K562 (cell line): ENCODE data around the gene TGFB2. TPM values are rescaled to one million over a fixed set of nuclear protein-coding genes. Genes with fewer than 3 reads are reported as not detected.
A peak's percentile ranks its signal among the peaks of the same experiment; 100 is the strongest.

Source experiments
- ATF1 ChIP-seq, 2 experiments: fragments of 450-650 bp in 1 of 2; IDR thresholded peaks; 2 replicates each; pipeline ENCODE4 v1.6.1; 2016; ENCODE audit warnings: missing compliant biosample characterization in 1 of 2, missing genetic modification characterization in 1 of 2
- ESRRA ChIP-seq: fragments of 450-650 bp; IDR thresholded peaks from 2 replicates; pipeline ENCODE4 v1.6.1; 2014; ENCODE audit warnings: low read depth, mild to moderate bottlenecking, moderate library complexity, borderline replicate concordance
- GMEB1 ChIP-seq: fragments of 250-450 bp; sonication (Bioruptor Pico); IDR thresholded peaks from 2 replicates; pipeline ENCODE4 v1.4.0; 2020; ENCODE audit warnings: mild to moderate bottlenecking
- KAT8 ChIP-seq: fragments of 450-650 bp; IDR thresholded peaks from 2 replicates; pipeline ENCODE4 v1.6.1; 2016; ENCODE audit warnings: low read depth, mild to moderate bottlenecking
- KLF16 ChIP-seq: IDR thresholded peaks from 2 replicates; pipeline ENCODE4 v1.6.1; 2016; ENCODE audit warnings: antibody characterized with exemption
- NEUROD1 ChIP-seq: fragments of 150-350 bp; IDR thresholded peaks from 2 replicates; pipeline ENCODE4 v1.6.1; 2014; ENCODE audit warnings: borderline replicate concordance, low read length, low read depth; ENCODE audit not compliant: partially characterized antibody
- NFE2L1 ChIP-seq: fragments of 450-650 bp; IDR thresholded peaks from 2 replicates; pipeline ENCODE4 v1.6.1; 2016; ENCODE audit warnings: missing genetic modification characterization, low read depth, mild to moderate bottlenecking, missing compliant biosample characterization, moderate library complexity, borderline replicate concordance
- SLC30A9 ChIP-seq: fragments of 250-450 bp; sonication (Bioruptor Pico); IDR thresholded peaks from 2 replicates; pipeline ENCODE4 v1.8.0; 2022; ENCODE audit warnings: mild to moderate bottlenecking, moderate library complexity
- STAT6 ChIP-seq: sonication (generic); formaldehyde crosslinking; IDR thresholded peaks from 2 replicates; pipeline ENCODE4 v1.8.1; 2023; ENCODE audit warnings: mild to moderate bottlenecking, missing genetic modification reagents
- TAF1 ChIP-seq: IDR thresholded peaks from 2 replicates; pipeline ENCODE4 v1.6.1; 2011; ENCODE audit warnings: mild to moderate bottlenecking, low read length, moderate library complexity; ENCODE audit not compliant: insufficient read depth, control insufficient read depth, severe bottlenecking; ENCODE audit errors: extremely low read depth
- TCF3 ChIP-seq: sonication (generic); formaldehyde crosslinking; IDR thresholded peaks from 2 replicates; pipeline ENCODE4 v1.4.0; 2020; ENCODE audit warnings: mild to moderate bottlenecking, missing genetic modification reagents
- VEZF1 ChIP-seq: fragments of 200-800 bp; sonication (Bioruptor generic); IDR thresholded peaks from 2 replicates; pipeline ENCODE4 v1.6.1; 2017; ENCODE audit warnings: missing genetic modification characterization, missing compliant biosample characterization
- ZNF518B ChIP-seq: fragments of 250-450 bp; sonication (Bioruptor Pico); IDR thresholded peaks from 2 replicates; pipeline ENCODE4 v1.5.0; 2021; ENCODE audit warnings: mild to moderate bottlenecking, moderate library complexity
- ZNF639 ChIP-seq, 2 experiments: fragments of 200-800 bp in 1 of 2; sonication (Bioruptor generic) in 1 of 2; sonication (generic) in 1 of 2; formaldehyde crosslinking in 1 of 2; IDR thresholded peaks in 1 of 2; conservative IDR thresholded peaks in 1 of 2; 2 replicates each; pipeline versions ENCODE4 v1.5.0 to v1.6.1; 2016 to 2020; ENCODE audit warnings: missing compliant biosample characterization in 1 of 2, missing genetic modification characterization in 1 of 2, missing genetic modification reagents in 1 of 2
- polyA plus RNA-seq, 8 experiments: library from polyadenylated mRNA; depleted of rRNA in 4 of 8; stranded (reverse) in 5 of 8; unstranded in 3 of 8; fragments of >200 nt; fragmentation: Nextera tagmentation in 2 of 8; fragmentation: Illumina TruSeq in 1 of 8; extraction: Ambion mirVana in 2 of 8; extraction: Trizol in 1 of 8; gene quantifications; 2 replicates each; pipeline versions ENCODE4 v1.2.1 to v1.2.3, GENCODE V29; 2011 to 2014; ENCODE audit warnings: inconsistent platforms in 1 of 8, missing spikeins in 1 of 8
- total RNA-seq, 7 experiments: library from RNA; depleted of rRNA in 6 of 7; stranded (reverse); fragments of >200 nt in 6 of 7; fragmentation: Illumina TruSeq in 2 of 7; extraction: Trizol in 2 of 7; gene quantifications; 2 replicates each; pipeline versions ENCODE4 v1.2.1 to v1.2.3, GENCODE V29; 2011 to 2021; ENCODE audit warnings: low replicate concordance in 1 of 7

TGFB2 gene
- total and polyA plus RNA-seq, 9 of the 15 experiments (the other 6 are each of a cell fraction or from before 2014, with no cell fraction given), result 0.03 to 0.41 (median 0.11) TPM; not detected in 3

- TF ChIP-seq STAT6 (no peak), GMEB1 (no peak), KLF16 (peak; percentile 49; the same call in 1 of the 2 replicates), NEUROD1 (no peak), TAF1 (no peak), ATF1 (CRISPR knock-in tag; IDR thresholded peaks at IDR 0.05) (no peak), ATF1 (tag; IDR thresholded peaks at IDR 0.05) (0 out of 2 replicates have a peak, but pooled peaks have one; percentile 36), NFE2L1 (tag) (no peak), KAT8 (no peak), ESRRA (no peak), SLC30A9 (no peak), VEZF1 (CRISPR knock-in tag) (peak; percentile 43; the same call in 1 of the 2 replicates), TCF3 (CRISPR knock-in tag) (no peak), ZNF639 (CRISPR knock-in tag; conservative IDR thresholded peaks at IDR 0.05 in 1 of 2, IDR thresholded peaks at IDR 0.05 in 1 of 2) (no peak), ZNF518B (no peak)
Observed at GRCh38 chr1:218344814-218345672, at the start of gene TGFB2 (continued).
